GM12891 (cell line): ENCODE results near the gene RGS2.

Experiments used
- DNase-seq: peaks from one replicate; pipeline ENCODE4 v3.0.0; 2011; ENCODE audit warnings: low spot score; ENCODE audit not compliant: insufficient read length
- FAIRE-seq: peaks from 2 replicates; lab custom pipeline; 2011; peaks lifted over from hg19 to GRCh38; lab: Jason Lieb, UNC
- PAX5 ChIP-seq: IDR thresholded peaks from 2 replicates; pipeline ENCODE4 v1.6.1; 2011; ENCODE audit warnings: low read length, moderate library complexity, mild to moderate bottlenecking; ENCODE audit not compliant: insufficient read depth, severe bottlenecking
- POLR2A ChIP-seq: IDR thresholded peaks from 2 replicates; pipeline ENCODE4 v1.6.1; 2011; ENCODE audit warnings: low read depth, low read length, control low read depth
- POLR2AphosphoS5 ChIP-seq: IDR thresholded peaks from 2 replicates; pipeline ENCODE4 v1.6.1; 2011; ENCODE audit warnings: low read depth, low read length, control low read depth
- POU2F2 ChIP-seq: IDR thresholded peaks from 2 replicates; pipeline ENCODE4 v1.6.1; 2011; ENCODE audit warnings: low read depth, mild to moderate bottlenecking, control low read depth, low read length, moderate library complexity
- SPI1 ChIP-seq: IDR thresholded peaks from 2 replicates; pipeline ENCODE4 v1.6.1; 2011; ENCODE audit warnings: low read depth, low read length, control low read depth
- TAF1 ChIP-seq: IDR thresholded peaks from 2 replicates; pipeline ENCODE4 v1.6.1; 2011; ENCODE audit warnings: low read depth, low read length, control low read depth

RGS2 gene

DNA sequence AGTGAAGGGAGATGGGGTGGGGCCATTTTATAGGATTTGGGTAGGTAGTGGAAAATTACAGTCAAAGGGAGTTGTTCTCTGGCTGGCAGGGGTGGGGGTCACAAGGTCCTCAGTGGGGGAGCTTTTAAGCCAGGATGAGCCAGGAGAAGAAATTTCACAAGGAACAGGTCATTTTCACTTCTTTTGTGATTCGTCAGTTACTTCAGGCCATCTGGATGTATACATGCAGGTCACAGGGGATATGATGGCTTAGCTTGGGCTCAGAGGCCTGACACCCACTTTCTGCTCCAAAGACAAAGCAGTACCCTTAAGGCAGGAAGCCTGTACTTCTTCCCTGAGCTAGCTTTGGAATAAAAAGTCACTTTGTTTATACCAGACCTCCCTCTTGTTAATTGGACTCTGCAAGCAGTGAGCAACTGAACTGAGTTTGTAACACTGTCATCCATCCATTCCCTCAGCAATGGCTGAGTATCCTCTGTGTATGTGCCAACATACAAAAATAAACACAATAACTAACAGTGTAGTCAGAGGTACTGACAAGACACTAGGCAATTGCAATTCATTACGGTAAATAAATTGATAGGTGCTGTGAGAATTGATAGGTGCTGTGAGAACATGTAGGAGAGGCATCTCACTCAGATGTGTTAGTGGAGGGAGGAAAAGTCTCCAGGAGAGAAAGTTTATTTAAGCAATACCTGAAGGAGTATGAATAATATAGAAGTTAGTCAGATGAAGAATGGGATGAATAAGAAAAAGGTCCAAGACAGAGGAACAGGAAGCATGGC lies 14.7 kb upstream of the RGS2 start:
- FAIRE-seq (no peak), DNase-seq (no peak)
- no peak for TF ChIP-seq POU2F2
- no peak for TF ChIP-seq TAF1
- TF ChIP-seq SPI1: no peak
- no peak for TF ChIP-seq POLR2AphosphoS5
- no peak for TF ChIP-seq PAX5
- TF ChIP-seq POLR2A: no peak

- DNase-seq: no peak
- no peak for FAIRE-seq
- no peak for TF ChIP-seq POLR2AphosphoS5
Observed at GRCh38 chr1:192794768-192795035, 14.1 kb upstream of the RGS2 start.

GRCh38 chr1:192795916-192796618 lies 12.8 kb upstream of the RGS2 start:
- FAIRE-seq (no peak), DNase-seq (no peak)
- no peak for TF ChIP-seq POU2F2

DNA sequence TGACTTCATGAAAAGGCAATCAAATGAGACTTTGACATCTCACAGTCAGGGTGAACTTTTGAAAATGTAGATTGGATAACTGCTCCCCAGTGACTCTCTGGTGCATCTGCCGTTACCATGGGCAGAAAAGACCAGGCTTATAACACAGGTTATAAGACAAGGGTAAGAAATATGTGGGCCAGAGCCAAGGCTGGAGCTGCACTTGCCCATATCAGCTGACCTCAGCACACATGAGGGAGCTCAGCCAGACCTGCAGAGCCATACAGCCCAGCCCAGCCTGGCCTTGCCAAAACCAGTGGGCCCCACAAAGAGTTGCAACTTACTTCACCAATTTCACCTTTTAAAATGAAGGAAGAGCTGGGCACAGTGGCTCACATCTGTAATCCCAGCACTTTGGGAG lies 11.7 kb upstream of the RGS2 start:
- FAIRE-seq: no peak
- no peak for DNase-seq
- TF ChIP-seq SPI1 (no peak), TAF1 (no peak), PAX5 (no peak), POU2F2 (no peak), POLR2AphosphoS5 (no peak), POLR2A (no peak)

GRCh38 chr1:192797891-192798290 lies 10.9 kb upstream of the RGS2 start:
- no peak for FAIRE-seq
- TF ChIP-seq POLR2A: no peak
- no peak for TF ChIP-seq POU2F2
- no peak for TF ChIP-seq POLR2AphosphoS5
- no peak for TF ChIP-seq TAF1
- TF ChIP-seq PAX5: no peak

GRCh38 chr1:192801451-192801850 lies 7.4 kb upstream of the RGS2 start:
- DNase-seq: no peak
- no peak for FAIRE-seq
- no peak for TF ChIP-seq TAF1
- no peak for TF ChIP-seq PAX5
- TF ChIP-seq SPI1: no peak
- TF ChIP-seq POLR2A: no peak
- no peak for TF ChIP-seq POU2F2
- no peak for TF ChIP-seq POLR2AphosphoS5

More at GRCh38 chr1:192797891-192798290, 10.9 kb upstream of the RGS2 start:
- no peak for DNase-seq

- DNase-seq (no peak), FAIRE-seq (no peak)
- no peak for TF ChIP-seq TAF1
- TF ChIP-seq POU2F2: no peak
- TF ChIP-seq POLR2A: no peak
- TF ChIP-seq POLR2AphosphoS5: no peak
- no peak for TF ChIP-seq PAX5
- TF ChIP-seq SPI1: no peak
Observed at GRCh38 chr1:192802406-192802805, 6.4 kb upstream of the RGS2 start.

DNA sequence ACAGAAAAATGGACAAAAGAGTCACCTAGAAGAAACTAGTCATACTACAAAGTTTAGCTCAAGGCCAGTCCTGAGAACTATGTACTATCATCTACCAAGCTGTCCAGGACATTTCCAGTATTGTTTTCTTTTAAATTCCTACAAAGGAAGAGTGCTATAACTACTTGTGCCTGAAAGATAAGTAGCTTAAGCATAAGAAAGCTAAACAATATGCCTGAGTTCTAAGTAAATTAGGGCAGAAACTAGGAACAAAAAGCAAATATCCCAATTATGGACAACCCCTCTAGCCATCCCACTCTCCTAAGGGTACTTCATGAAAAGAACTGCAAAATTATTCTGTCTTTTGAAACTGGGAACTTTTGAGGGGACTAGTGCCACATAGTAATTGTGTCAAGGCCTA lies 5.3 kb upstream of the RGS2 start:
- DNase-seq (no peak), FAIRE-seq (no peak)
- TF ChIP-seq POU2F2: no peak

- TF ChIP-seq POLR2AphosphoS5 (no peak), SPI1 (peak; percentile 28; the same call in 1 of the 2 replicates), POU2F2 (no peak), POLR2A (no peak), TAF1 (no peak), PAX5 (no peak)
- no peak for DNase-seq
- FAIRE-seq: peak; percentile 87
Observed at GRCh38 chr1:192805832-192806323, 3.0 kb upstream of the RGS2 start.
